CD4-positive, alpha-beta T cell treated with Interferon alpha-2 for 1 hour (primary cell): ENCODE results near the gene MKX.

Experiments used
- DNase-seq, 2 donors: peaks; one replicate each; pipeline ENCODE4 v3.0.0-alpha.2; 2020 to 2022

The MKX gene

DNA sequence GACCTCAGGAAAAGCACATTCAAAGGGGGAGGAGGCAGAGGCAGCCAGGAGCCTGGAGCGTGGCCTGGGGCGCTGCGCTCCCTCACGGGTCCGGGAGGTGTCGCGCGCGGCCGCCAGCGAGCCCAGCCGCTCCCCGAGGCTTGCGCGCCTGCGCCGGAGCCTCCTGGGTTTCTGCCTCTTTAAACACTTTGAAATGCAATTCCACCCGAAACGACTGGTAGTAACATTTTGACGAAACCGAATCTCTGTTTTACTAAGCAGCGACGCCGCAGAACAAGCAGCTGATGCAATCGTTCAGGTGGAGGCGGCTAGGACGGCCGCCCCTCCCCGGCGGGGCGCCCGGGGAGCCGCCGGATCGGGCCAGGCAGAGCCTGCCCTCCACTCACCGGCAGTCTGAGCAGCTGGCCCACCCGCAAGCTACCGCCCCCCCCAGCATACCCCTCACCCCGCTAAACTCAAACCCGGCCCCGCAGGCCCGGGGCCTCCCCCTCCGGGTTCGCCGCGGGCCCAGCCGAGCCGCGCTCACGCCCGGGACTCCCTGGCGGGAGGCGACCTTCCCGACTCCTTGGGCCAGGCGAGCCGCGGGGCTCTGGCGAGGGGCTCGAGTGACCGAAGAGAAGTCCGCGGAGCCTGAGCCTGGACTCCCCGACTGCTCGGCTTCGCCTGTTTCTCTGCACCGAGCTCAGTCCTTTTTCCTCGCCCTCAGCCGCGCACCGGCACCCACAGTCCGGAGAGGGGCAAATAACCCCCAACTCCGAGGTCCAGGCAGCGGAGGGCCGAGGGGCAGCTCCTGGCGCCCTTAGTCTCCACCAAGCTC lies 3.2 kb downstream of the MKX start:
- DNase-seq, result peak; percentile 71 to 80

DNA sequence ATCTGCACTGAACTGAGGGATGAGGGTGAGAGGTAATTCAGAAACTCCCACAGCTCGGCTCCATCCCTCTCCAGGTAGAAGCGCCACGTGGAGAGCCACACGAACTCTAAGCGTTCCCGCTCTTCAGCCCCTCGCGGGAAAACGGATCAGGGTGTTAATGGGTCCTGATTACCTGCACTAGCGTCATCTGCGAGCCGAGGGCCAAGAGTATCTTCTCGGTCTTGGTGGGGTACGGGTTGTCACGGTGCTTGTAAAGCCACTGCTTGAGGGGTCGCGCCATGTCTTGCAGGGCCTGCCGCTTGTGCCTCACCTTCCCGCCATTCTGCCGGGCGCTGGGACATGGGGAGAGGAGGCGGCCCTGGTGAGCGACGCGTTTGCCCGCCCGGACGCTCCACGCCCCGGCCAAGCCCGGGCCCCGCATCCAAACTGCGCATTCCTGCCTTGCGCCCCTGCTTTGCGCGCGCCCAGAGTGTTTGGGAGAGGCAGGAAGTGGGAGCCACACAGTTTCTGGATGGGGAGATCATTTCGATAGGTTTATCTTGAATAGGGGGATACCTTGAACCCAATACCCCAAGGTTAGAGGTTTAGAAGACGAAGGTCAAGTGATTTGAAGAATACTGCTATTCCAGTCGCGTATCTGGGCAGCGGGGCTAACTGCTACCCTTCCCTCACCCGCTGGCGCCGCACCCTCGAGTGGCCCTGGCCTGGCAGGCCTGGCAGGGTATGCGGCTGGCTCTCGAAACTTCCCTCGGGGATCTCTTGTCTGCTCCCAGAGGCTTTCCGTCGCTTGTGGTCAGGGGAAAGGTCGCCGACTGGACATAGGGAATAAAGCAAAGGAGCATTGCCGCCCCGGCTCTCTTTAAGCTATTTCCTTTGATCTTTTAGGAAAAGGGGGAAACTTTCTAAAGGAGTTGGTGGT lies 4.2 kb downstream of the MKX start:
- DNase-seq, result no peak

DNA sequence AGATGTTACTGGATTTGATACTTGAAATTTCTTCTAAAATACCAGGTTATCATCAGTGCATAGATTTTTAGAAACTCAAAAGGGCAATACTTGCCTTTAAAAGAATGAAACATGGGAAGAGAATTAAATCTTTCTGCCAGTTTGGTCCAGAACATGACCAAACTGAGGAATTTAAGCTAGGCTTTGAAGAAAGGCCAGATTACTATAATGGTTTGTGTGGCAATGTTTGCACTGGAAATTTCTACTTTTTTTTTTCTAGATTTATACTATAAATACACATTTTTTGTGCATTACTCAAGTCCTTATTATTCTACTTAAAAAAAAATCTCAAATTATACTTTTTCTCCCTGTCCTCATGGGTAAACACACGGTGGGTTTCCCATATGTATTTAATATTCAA lies 9.2 kb downstream of the MKX start:
- DNase-seq, result no peak

DNA sequence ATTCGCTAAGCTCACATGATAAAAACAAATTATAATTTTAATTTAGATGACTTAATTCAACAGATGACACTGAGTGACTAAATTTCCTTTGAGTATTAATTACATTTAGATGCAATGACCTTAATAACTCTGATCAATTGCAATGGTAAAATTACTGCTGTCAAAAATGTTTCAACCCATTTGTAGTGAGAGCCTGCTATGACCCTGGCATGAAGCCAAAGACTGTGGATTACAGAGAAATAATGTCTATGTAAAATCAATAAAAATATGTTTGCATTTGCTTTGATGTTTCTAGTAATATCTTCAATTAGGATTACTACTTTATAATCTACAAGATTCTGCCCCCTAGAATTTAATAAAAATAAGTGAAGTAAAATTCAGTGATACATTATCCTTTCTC lies 15.6 kb downstream of the MKX start:
- DNase-seq, result no peak

DNA sequence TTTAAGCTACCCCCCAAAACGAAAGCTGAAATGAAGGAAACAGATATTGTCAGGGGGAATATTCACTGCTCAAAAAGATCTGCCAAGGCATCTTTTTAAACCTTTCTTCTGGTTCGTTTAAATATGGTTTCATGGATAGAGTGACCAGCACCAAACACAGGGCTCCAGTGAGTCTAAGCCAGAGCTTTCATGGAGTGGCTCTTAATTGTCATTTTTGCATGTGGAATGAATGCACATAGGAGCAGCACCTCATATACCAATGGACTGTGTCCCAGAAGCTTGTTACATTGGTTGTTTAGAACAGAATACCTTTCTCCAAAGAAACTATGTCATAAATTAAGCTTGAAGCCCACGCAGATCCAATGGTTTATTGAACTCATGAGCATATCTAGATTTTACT lies 17.3 kb downstream of the MKX start:
- no peak for DNase-seq

DNA sequence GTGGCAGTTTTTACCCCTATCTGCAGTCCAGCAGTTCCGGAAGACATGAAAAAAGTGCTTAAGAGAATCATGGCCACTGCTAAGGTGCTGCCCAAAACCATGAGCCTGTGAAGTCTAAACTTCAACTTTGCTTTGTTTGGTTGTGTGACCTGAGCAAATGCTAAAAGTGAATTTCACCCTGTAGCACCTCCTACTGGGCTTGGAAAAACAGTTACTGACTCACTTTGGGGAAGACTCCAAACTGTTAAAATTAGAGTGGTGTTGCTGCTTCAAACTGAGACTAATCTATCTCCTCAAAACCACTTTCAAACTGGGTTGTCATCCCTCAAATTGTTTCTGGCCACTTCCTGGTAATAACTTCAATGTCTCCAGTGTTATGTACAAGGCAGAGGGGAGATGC lies 21.3 kb downstream of the MKX start:
- no peak for DNase-seq

DNA sequence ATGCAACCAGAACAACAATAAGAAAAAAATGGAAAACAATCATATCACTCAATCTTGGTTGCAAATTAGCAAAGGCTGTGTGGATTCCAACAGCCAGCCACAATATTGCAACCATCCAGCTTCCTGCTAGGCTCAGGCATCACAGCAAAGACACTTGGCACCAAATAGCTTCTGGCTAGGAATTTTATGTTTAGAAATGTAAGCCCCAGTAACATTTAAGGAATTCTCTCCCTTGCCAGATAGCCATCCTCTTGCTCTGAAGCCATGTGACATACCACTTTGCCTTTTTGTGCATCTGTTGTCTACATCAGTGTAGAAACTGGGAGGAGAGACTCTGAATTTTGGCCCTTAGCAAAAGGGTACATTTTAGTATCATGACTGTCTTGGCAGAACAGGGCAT lies 22.2 kb downstream of the MKX start:
- DNase-seq, result no peak

DNA sequence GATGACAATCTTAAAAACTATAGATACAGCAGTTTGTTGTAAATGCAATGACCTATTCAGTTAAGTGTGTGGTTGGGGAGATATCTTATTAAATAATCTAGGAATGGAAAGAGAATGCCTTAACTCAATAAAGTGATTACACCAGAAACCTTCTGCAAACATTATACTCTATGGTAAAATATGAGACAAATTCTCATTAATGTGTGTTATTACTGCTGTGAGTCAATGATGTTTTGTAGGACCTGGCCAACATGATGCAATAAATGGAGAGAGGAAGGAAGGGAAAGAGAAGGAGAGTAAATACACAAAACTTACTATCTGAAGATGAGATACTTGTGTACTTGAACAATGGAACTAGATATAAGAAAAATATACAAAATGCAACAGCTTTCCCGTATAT lies 25.1 kb downstream of the MKX start:
- no peak for DNase-seq

DNA sequence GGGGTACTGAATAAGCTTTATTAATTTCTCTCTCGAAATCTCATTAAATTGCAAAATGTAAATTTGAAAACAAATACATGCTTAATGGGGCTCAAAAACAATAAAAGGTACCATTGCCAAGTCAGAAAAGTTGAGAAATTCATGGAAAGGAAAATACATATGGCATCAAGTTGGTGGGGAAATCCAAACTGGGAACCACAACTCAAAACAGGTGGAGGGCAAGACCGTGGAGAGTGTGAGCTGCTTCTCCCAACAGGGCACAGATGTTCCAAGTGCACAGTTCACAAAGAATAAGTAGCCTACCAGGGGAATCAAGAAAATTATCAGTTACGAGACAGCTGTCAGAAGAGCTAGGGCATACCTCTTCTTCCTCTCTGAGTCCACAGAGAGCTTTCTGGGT lies 26.6 kb downstream of the MKX start:
- DNase-seq, result no peak

DNA sequence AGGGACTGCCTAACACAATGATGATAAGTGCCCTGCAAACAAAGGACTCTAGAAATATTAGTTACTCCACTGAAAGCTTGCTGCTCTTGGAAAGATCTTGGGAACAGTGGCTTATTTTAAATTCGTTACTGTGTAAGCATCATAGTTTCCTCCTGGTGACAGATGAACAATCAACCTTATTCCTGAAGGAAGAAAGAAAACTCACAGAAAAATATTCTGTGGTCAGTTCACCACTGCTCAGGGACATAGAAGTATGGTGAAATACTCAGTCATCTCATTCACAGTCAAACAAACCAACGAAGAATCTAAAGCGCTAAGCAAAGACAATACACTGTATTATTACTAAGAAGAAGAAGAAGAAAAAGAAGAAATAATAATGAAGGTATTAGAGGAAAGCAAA lies 27.8 kb downstream of the MKX start:
- no peak for DNase-seq

DNA sequence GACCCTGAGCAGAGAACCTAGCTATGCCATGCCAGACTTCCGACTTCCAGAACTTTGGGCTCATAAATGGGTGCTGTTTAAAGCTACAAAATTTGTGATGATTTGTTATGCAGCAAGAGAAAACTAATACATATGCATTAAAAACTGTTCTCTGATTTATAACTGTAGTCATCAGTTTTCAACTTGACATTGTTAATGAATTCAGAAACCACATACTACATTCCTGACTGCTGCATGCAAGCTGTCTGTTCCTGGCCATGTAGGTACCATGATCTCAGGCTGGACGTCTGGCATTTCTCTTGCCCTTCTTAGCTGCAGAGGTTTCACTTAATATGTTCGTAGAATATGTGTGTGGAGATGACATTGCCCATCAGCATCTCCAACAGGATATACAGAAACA lies 28.4 kb downstream of the MKX start:
- no peak for DNase-seq

DNA sequence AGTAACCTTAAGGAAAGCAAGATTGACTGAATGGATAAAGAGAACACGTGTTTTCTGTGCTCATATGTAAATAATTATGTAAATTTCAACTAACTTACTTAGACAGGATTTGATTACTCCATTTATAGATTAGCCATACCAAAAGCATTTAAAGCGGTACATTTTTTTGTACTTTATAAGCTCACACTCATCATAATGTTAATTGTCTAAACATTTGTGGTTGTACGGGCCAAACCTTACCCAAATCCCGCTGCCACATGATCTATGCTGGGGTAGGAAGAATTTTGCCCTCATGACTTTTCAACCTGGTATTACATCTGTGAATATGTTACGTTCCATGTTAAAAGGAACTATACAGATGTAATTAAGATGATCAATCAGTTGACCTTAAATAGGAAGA lies 29.1 kb downstream of the MKX start:
- no peak for DNase-seq

DNA sequence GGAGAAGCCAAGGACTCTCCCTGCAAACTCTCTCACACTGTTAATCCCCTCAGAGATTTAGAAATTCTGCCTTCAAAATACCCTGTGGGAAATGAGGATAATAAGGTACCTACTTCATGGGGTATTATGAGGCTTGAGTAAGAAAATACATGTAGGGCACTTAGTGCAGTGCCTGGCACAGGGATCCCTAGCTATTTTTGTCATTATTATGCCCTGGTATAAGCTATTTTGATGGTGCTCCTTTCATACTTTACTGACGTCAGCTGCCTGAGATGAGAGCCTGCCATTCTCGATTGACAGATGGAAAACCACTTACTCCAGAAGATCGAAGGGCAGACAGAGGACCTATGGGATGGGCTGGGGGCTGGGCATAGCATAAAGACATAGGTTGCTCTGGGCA lies 30.1 kb downstream of the MKX start:
- no peak for DNase-seq

DNA sequence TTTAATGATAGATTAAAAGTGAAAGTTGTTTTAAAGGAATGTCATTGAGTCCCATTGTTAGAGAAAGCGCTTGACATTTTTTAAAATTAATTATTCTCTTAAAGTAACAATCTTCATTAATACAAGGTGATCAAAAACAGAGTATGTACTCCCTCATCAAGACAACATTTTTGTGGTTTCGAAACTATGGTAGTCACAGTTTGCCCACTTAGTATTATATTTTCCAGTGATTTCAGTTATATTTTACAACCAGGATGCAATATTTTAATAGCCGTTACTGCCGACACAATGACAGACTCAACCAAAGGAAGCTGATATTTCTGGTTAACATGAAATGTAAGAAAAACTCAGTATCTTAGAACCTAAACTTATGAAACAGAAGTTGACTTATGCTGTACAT lies 31.3 kb downstream of the MKX start:
- DNase-seq, result no peak

DNA sequence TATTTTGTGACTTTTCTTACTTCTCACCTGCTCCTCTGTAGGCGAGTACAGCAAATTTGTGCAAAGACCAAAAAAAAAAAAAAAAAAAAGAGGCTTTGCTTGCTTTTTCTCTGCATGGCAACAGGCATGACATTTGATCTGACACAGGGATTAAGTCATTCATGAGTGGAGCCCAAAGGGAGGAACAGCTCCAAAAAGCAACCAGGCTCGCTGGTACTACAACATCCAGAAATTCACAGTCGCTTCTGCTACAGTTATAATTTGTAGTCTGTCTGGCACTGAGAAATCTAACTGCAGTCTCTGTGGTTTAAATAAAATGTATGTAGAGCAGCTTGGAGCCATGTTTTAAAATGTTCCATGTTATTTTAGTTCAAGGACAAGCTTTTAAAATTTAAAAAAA lies 31.7 kb downstream of the MKX start:
- DNase-seq, result no peak

DNA sequence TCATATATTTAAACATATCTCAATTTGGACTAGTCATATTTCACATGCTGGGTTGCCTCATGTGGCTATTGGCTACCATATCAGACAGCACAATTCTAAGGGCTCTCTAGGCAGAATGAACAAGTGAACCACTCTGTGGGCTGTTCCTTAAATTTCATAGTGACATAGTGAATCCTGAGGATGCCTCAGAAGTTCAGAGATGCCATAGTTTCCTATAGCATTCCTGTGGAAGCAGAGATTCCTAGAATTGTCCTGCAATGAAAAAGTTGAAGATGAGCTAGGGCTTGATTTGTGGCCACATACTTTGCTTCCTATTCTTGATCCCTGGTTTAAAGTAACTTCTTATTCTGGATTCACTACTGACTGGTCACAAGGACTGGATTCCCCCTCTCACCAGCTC lies 35.6 kb downstream of the MKX start:
- no peak for DNase-seq

DNA sequence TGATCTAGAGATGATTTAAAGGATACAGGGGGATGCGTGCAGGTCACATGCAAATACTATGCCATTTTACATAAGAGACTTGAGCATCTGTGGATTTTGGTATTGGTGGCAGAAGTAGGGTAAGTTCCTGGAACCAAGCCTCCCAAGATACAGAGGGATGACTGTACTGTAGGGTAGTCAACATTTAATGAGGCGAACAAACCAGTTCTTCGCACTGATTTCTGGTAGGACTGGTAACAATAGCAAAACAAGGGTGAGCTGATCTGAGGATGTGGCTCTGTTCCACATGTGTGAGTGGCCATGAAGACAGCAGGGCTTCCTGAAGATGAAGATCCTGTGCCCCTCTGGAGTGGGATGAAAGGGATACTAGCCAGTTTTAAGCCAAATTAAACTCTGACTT lies 36.3 kb downstream of the MKX start:
- DNase-seq, result no peak

DNA sequence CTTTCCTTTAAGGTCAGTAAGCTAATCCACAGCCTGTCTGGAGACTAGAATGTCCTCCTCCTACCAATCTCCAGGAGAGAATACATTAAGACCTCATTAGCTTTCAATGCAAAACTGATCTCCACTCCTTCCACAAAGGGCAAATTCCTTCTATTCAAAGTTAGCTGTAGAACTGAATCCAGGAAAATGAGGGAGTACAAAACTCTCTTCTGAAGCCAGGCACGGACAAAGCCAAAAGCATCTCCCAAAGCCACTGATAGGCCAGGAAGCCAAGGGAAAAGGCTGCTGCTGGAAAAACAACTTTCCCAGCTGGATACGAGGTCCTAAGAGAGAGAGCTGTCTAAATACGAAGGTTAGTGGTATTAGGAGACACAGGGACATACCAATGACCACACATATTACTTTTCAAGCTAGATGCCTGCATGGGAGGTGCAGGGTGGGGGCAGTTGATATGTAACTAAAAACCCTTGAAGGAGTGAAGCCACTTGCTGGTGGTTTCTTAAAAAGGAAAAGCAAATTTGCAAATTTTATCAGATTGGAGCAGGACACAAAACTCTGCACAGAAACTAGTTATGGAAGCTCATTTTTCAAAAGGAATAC lies 43.6 kb downstream of the MKX start:
- no peak for DNase-seq

DNA sequence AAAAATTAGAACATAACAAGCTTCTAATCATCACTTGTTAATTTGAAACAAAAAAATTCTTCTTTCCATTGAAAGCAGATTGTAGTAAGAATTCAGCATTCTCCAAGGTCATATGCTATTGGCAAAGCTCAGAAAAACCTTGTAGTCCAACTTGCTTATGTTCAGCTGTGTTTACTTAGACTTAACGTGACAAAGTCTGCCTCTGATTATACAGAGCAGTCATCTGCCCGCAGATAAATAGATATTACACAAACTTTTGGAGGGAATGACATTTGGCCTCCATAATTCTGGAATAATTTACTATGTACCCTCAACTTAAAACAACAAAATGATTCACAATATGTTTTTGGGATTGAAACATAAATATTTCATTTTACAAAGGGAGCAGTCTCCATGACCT lies 45.8 kb downstream of the MKX start:
- no peak for DNase-seq

DNA sequence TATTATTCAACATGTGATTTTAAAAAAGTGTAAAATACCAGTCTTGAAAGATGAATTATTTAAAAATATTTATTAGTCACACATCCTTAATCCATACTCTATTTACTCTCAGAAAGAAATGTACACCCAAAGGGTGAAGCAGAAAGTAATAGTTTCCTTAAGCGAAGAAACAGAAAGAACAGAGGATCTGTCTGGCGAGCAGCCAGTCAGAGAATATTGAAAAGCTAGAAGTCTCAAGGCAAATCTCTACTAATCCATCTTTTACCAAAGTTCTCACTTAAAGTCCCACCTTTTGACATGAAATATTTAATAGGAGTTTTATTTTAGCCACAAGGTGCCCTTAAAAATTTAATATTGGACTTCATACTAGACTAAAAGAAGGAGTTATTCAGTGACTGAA lies 46.7 kb downstream of the MKX start:
- no peak for DNase-seq

DNA sequence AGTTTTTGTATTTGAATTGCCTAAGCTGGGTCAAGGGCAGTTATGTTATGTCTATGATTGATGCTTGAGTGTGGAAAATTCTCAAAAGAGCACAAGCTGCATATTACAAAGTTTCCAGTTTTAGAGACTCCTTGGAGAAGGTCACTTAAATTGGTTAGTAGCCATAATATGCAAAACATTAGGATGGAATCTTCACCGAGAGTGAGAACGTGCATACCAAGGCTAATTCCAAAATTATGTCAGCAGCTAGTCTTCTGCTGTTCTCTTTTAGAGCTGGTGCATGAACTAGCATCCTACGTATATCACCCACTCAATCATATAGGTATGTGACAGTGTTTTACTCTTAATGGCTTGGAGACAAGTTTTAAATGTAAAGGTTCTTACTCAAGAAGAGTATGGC lies 49.2 kb downstream of the MKX start:
- DNase-seq, result no peak

DNA sequence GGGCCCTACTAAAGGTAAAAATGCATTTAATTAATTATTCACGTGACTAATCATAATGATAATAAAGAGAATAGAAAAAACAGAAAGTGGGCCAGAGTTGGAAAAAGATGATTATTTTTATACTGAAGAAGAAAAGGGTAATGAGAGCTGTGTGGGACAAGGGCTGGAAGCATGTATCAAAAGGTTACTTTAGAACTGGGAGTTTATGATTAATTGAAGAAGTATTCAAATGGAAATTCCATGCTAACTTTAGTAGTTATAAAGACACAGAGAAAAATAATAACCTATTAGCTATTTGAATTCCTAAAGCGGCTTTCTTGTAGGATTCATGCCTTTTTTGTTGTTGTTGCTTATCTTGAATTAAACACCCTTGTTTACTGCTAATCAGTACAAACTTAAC lies 49.9 kb downstream of the MKX start:
- DNase-seq, result no peak

DNA sequence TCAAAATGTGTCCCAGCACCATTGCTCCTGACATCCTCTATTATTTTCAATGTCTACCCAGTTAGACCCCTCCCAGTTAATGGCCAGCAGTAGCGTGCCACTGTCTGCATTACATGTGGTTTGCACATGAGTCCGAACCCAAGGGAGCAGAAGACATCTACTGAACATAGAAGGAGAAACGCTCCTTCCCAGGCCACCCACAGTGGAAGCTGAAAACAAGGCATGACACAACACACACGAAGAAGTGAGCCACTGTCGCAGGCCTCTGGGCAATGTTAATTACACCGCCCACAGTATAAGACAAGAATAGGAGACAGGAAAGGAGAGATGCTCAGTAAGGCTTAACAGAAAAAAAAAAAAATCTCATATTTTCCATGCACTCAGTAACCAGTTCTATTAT lies 50.5 kb downstream of the MKX start:
- no peak for DNase-seq

DNA sequence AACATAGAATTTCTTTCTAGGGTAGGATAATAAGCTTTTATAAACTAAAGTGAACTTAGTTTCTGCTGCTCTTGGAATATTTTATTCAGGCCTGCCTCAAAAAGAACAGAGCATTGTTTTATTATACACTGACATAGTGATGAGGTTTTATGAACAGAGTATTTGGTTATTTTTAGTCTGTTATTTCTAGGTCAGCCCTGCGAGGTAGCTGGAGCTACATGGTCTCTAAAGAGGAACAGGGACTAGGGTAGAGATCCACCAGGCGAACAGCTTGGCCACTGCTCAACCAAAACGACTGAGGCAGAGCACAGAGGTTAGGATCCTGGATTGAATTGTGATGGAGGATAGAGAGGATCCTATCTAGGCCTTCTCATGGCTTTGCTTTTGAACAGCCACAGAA lies 53.0 kb downstream of the MKX start:
- DNase-seq, result no peak
